ENCODE results near the gene MAP3K14. TPM values are rescaled to one million over a fixed set of nuclear protein-coding genes. Genes with fewer than 3 reads are reported as not detected.
A peak's percentile ranks its signal among the peaks of the same experiment; 100 is the strongest.

MAP3K14 gene
- total and polyA plus RNA-seq, 2 of the 4 experiments (the other 2 are of a cell fraction), result 4.1 to 21.7 TPM

DNA sequence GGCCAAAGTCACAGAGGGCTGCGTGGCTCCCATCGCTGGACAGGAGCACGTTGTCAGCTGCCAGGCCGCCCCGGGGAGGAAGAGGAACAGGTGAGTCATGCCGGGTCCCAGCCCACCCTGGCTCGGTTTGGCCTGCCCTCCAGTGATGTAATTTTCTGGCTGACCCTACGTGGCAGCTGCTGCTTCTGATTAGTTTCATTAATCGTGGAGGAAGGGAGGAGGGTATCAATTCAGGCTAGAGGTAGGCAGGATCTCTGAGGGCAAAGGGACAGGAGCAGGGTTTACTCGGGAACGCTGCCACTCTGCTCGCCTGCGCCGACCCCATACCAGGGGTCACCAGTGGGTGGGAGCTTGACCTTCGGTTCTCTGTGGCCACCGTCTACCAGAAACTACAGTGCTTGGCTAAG is 43.3 kb downstream of the MAP3K14 start:
- no peak overlapping the region for H3K9ac ChIP-seq (ENCODE audit: low read depth, low read length)
- in situ Hi-C loops (cut with MboI; ENCODE audit: low sequenced_read_pairs) (no loop called here), dilution Hi-C loops (cut with HindIII; ENCODE audit: low sequenced_read_pairs, unreplicated experiment) (no loop called here), intact Hi-C loops (cut with micrococcal nuclease) (no loop called here)
- no peak overlapping the region for H3K4me2 ChIP-seq (ENCODE audit: low read depth, low read length)
- H3K18ac ChIP-seq (ENCODE audit: low read depth, low read length), result no peak overlapping the region
- no peaks in the 10 kb centered on the region for H3K27me3 ChIP-seq (ENCODE audit: control insufficient read depth, insufficient read depth, low read length)
- no peak overlapping the region for H4K8ac ChIP-seq (ENCODE audit: low read depth in 2 of 2, low read length in 2 of 2)
- H4K20me1 ChIP-seq (ENCODE audit: insufficient read depth, low read length), result peaks cover 5% of the 10 kb centered on the region; the same call in 1 of the 2 replicates
- 79% methylated on average over 7 of the region's 16 CpGs; no CpG with 5 or more reads in 1 of the 2 experiments for WGBS, 2 experiments (ENCODE audit: extremely low coverage in 2 of 2, insufficient read length in 1 of 2)
- no peak overlapping the region for H3K56ac ChIP-seq (ENCODE audit: extremely low read depth, insufficient read depth, low read length)
- peaks cover 39% of the 10 kb centered on the region for H3K36me3 ChIP-seq (ENCODE audit: control insufficient read depth, insufficient read depth, low read length)
- no peak overlapping the region for H2BK20ac ChIP-seq (ENCODE audit: low read depth, low read length)
- H3K4me1 ChIP-seq (ENCODE audit: control insufficient read depth, insufficient read depth, low read length), result peaks cover 3% of the 10 kb centered on the region; the same call in 1 of the 2 replicates
- H3K4ac ChIP-seq (ENCODE audit: low read depth, low read length), result no peak overlapping the region
- CTCF ChIA-PET, result no interaction called here
- H2BK15ac ChIP-seq (ENCODE audit: low read depth, low read length), result no peak overlapping the region
- H4K91ac ChIP-seq (ENCODE audit: insufficient read depth, low read depth, low read length), result no peak overlapping the region
- no peak overlapping the region for H2BK120ac ChIP-seq (ENCODE audit: low read depth, low read length)
- no peaks in the 10 kb centered on the region for H3K9me3 ChIP-seq (ENCODE audit: control insufficient read depth, insufficient read depth, low read length)
- no peak overlapping the region for H4K5ac ChIP-seq (ENCODE audit: low read depth, low read length)
- 0 out of 2 replicates have a peak, but pooled peaks cover 3% of the 10 kb centered on the region for H3K9me1 ChIP-seq (ENCODE audit: insufficient read depth, low read length)
- H2AFZ ChIP-seq (replicated peaks; ENCODE audit: low read length, poor library complexity), result no peak overlapping the region
- no peak for TF ChIP-seq MAFK (IDR thresholded peaks at IDR 0.05; ENCODE audit: low read depth, low read length)
- TF ChIP-seq SMC3 (IDR thresholded peaks at IDR 0.05; ENCODE audit: low read depth, low read length), result no peak
- no peak for TF ChIP-seq CEBPB (IDR thresholded peaks at IDR 0.05; ENCODE audit: low read depth, low read length)
- no peak for TF ChIP-seq FOS (IDR thresholded peaks at IDR 0.05; ENCODE audit: low read depth, low read length)
- TF ChIP-seq MAZ (IDR thresholded peaks at IDR 0.05; ENCODE audit: borderline replicate concordance, low read depth, low read length), result no peak
- no peak for TF ChIP-seq RCOR1 (IDR thresholded peaks at IDR 0.05; ENCODE audit: insufficient replicate concordance, low read length)
- H3K27ac ChIP-seq (ENCODE audit: insufficient read depth, low read length), result no peak overlapping the region
- no peak overlapping the region for H3K23ac ChIP-seq (ENCODE audit: low read depth, low read length)
- no peak overlapping the region for H2AK5ac ChIP-seq (ENCODE audit: low read depth, low read length)
- peaks cover 3 to 12% of the 10 kb centered on the region in 2 experiments; a peak in 1 of 4 replicates for H3K79me1 ChIP-seq (ENCODE audit: low read depth in 1 of 2, low read length in 2 of 2)
- H3K4me3 ChIP-seq (ENCODE audit: insufficient read depth, low read depth, low read length), result no peak overlapping the region
- no TSS peak for BruUV-seq (replicated peaks)
- no peak for DNase-seq
- peak overlapping the region; percentile 34 for H2AK9ac ChIP-seq (replicated peaks; ENCODE audit: low read depth, low read length, poor library complexity)
- H2BK5ac ChIP-seq (ENCODE audit: low read depth, low read length, poor library complexity, severe bottlenecking), result no peak overlapping the region
- POLR2A ChIA-PET (ENCODE audit: unreplicated experiment), result no interaction called here
- H3K14ac ChIP-seq (replicated peaks; ENCODE audit: low read depth, low read length), result no peak overlapping the region
- no peak for ATAC-seq (ENCODE audit: low read depth)
